Right lobe of liver (tissue), 4 donors: Measurements from ENCODE around the gene C10orf105.

Experiments
- CTCF ChIP-seq, 4 donors: fragments of 200-600 bp in 3 of 4; fragments of 450-650 bp in 1 of 4; IDR thresholded peaks; one replicate each; pipeline versions ENCODE4 v1.5.1 to v1.8.0; 2016 to 2022; ENCODE audit warnings: antibody characterized with exemption in 4 of 4, mild to moderate bottlenecking in 2 of 4
- POLR2A ChIP-seq: fragments of 450-650 bp; IDR thresholded peaks from one replicate; pipeline ENCODE4 v1.6.1; 2017; ENCODE audit warnings: antibody characterized with exemption, mild to moderate bottlenecking
- donor health status: DM: no; HTN: no; CAD: no.
- donor health status: DM: no; HTN: no; CAD: no.
- donor health status: DM: no; HTN: yes; CAD: no.

DNA sequence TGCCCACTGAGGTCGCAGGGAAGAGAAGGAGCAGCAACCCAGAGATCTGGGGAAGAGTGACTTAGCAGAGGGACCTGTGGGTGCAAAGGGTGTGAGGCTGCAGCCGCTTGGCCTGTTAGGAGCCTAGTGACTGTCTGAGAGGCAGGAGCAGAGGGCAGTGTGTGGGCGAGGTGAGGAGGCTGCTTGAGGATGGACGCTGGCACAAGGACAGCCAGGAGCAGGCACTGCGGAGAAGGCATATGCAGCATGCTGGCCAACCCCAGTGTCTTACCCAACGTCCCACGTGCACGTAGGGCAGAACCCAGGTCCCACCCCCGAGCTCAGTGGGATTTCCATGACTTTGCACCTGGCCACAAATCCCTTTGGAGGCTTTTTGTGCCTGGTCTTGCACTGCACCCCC, 54.1 kb downstream of the C10orf105 start:
- TF ChIP-seq CTCF (IDR thresholded peaks at IDR 0.05) = no peak
- no peak for TF ChIP-seq POLR2A
